K562 (cell line): ENCODE data around the gene TRIM4. TPM values are rescaled to one million over a fixed set of nuclear protein-coding genes. Genes with fewer than 3 reads are reported as not detected.

Source experiments
- CUX1 ChIP-seq: fragments of 200-800 bp; sonication (Bioruptor generic); IDR thresholded peaks from 2 replicates; pipeline ENCODE4 v1.6.1; 2016; ENCODE audit warnings: missing genetic modification characterization, missing compliant biosample characterization
- DACH1 ChIP-seq: fragments of 450-650 bp; IDR thresholded peaks from 2 replicates; pipeline ENCODE4 v1.6.1; 2018; ENCODE audit not compliant: partially characterized antibody
- HEY1 ChIP-seq: fragments of 250-450 bp; sonication (Bioruptor Pico); IDR thresholded peaks from 2 replicates; pipeline ENCODE4 v1.5.0; 2020; ENCODE audit warnings: mild to moderate bottlenecking, moderate library complexity, borderline replicate concordance
- RFX5 ChIP-seq: IDR thresholded peaks from 2 replicates; pipeline ENCODE4 v1.6.1; 2011; ENCODE audit warnings: low read depth, mild to moderate bottlenecking, improper control_type of control experiment, low read length
- ZNF318 ChIP-seq, 2 experiments: fragments of 450-650 bp; IDR thresholded peaks; 2 replicates each; pipeline ENCODE4 v1.6.1; 2016; ENCODE audit warnings: mild to moderate bottlenecking in 2 of 2, borderline replicate concordance in 1 of 2, low read depth in 1 of 2, moderate library complexity in 1 of 2
- polyA plus RNA-seq, 8 experiments: library from polyadenylated mRNA; depleted of rRNA in 4 of 8; stranded (reverse) in 5 of 8; unstranded in 3 of 8; fragments of >200 nt; fragmentation: Nextera tagmentation in 2 of 8; fragmentation: Illumina TruSeq in 1 of 8; extraction: Ambion mirVana in 2 of 8; extraction: Trizol in 1 of 8; gene quantifications; 2 replicates each; pipeline versions ENCODE4 v1.2.1 to v1.2.3, GENCODE V29; 2011 to 2014; ENCODE audit warnings: inconsistent platforms in 1 of 8, missing spikeins in 1 of 8
- total RNA-seq, 7 experiments: library from RNA; depleted of rRNA in 6 of 7; stranded (reverse); fragments of >200 nt in 6 of 7; fragmentation: Illumina TruSeq in 2 of 7; extraction: Trizol in 2 of 7; gene quantifications; 2 replicates each; pipeline versions ENCODE4 v1.2.1 to v1.2.3, GENCODE V29; 2011 to 2021; ENCODE audit warnings: low replicate concordance in 1 of 7

TRIM4 gene
- total and polyA plus RNA-seq, 9 of the 15 experiments (the other 6 are each of a cell fraction or from before 2014, with no cell fraction given): 6.2 to 28.3 (median 22.4) TPM

GRCh38 chr7:99899830-99900519, 19.4 kb downstream of the TRIM4 start (continued):
- TF ChIP-seq ZNF318 (IDR thresholded peaks at IDR 0.05; ENCODE audit: borderline replicate concordance in 1 of 2, low read depth in 1 of 2): no peak
- no peak for TF ChIP-seq RFX5
- TF ChIP-seq DACH1: no peak
- no peak for TF ChIP-seq HEY1 (CRISPR knock-in tag)
- no peak for TF ChIP-seq CUX1 (CRISPR knock-in tag)
